HCT116 (cell line): ENCODE results near the gene OTULINL. TPM values are rescaled to one million over a fixed set of nuclear protein-coding genes. Genes with fewer than 3 reads are reported as not detected.

ENCODE experiments used
- ATAC-seq: fragments of 200-7000 bp; cut with Tn5 transposase; 2 replicates; pipeline ENCODE4 v1.9.1; 2020; ENCODE audit warnings: mild to moderate bottlenecking, moderate library complexity
- BruUV-seq: library from RNA; stranded (reverse); fragments of 400-500 nt; replicated peaks from 2 replicates; lab custom pipeline; 2021; lab: Mats Ljungman, UMichigan
- CTCF ChIA-PET: fragments of 300-600 bp; sonication (Branson Sonifier 250); formaldehyde crosslinking; loops from one replicate; lab custom pipeline; 2021; ENCODE audit warnings: antibody characterized with exemption; lab: Charles Lee
- POLR2A ChIA-PET: fragments of 300-600, 350-600 bp; sonication (Branson Sonifier 250); formaldehyde crosslinking; loops from one replicate; lab custom pipeline; 2021; ENCODE audit warnings: antibody characterized with exemption; lab: Charles Lee
- RAD21 ChIA-PET, 2 experiments: fragments of 300-600 bp; sonication (Branson Sonifier 250); formaldehyde crosslinking; loops; one replicate each; lab custom pipeline; 2023; ENCODE audit warnings: low total read pairs in 2 of 2; ENCODE audit not compliant: uncharacterized antibody in 2 of 2, unreplicated experiment in 2 of 2, low non-redundant PET in 1 of 2; lab: Charles Lee
- DNase-seq: peaks from one replicate; pipeline ENCODE4 v3.0.0-alpha.2; 2010; ENCODE audit warnings: low read depth, low spot score
- H2AFZ ChIP-seq: fragments of 200-600 bp; shearing (Covaris generic), sonication (generic); 2 replicates; pipeline ENCODE4 v1.6.1; 2017; ENCODE audit warnings: low read depth, mixed run types, mixed read lengths, antibody characterized with exemption, low read length; ENCODE audit not compliant: poor library complexity, severe bottlenecking
- H3K27ac ChIP-seq: 2 replicates; pipeline ENCODE4 v1.5.1; 2012; ENCODE audit warnings: low read depth, low read length
- H3K27me3 ChIP-seq: fragments of 200-600 bp; sonication (generic); 2 replicates; pipeline ENCODE4 v1.6.1; 2016; ENCODE audit warnings: mixed run types, low read length, mixed read lengths; ENCODE audit not compliant: insufficient read depth
- H3K36me3 ChIP-seq, 2 experiments: fragments of 200-500 bp in 1 of 2; fragments of 200-600 bp in 1 of 2; sonication (Bioruptor generic) in 1 of 2; sonication (generic) in 1 of 2; 2 replicates each; pipeline versions ENCODE4 v1.5.1 to v1.6.1; 2014 to 2016; ENCODE audit warnings: low read length in 2 of 2, inconsistent platforms in 1 of 2, mixed read lengths in 1 of 2, mixed run types in 1 of 2; ENCODE audit not compliant: insufficient read depth in 2 of 2, control insufficient read depth in 1 of 2
- H3K4me1 ChIP-seq, 2 experiments: fragments of 200-600 bp in 1 of 2; sonication (generic) in 1 of 2; 2 replicates each; pipeline versions ENCODE4 v1.5.1 to v1.6.1; 2012 to 2017; ENCODE audit warnings: low read length in 2 of 2, inconsistent platforms in 1 of 2, mild to moderate bottlenecking in 1 of 2, mixed read lengths in 1 of 2, mixed run types in 1 of 2, moderate library complexity in 1 of 2; ENCODE audit not compliant: insufficient read depth in 2 of 2, control insufficient read depth in 1 of 2
- H3K4me2 ChIP-seq: fragments of 200-600 bp; sonication (generic); 2 replicates; pipeline ENCODE4 v1.6.1; 2017; ENCODE audit warnings: mixed run types, low read length, mixed read lengths
- H3K4me3 ChIP-seq, 2 experiments: fragments of 200-600 bp in 1 of 2; sonication (generic) in 1 of 2; replicated peaks in 1 of 2; 2 replicates each; pipeline ENCODE4 v1.5.1; 2011 to 2016; ENCODE audit warnings: low read length in 2 of 2, control low read depth in 1 of 2, low read depth in 1 of 2, mild to moderate bottlenecking in 1 of 2, mixed read lengths in 1 of 2, mixed run types in 1 of 2
- H3K79me2 ChIP-seq: fragments of 200-600 bp; sonication (generic); 2 replicates; pipeline ENCODE4 v1.6.1; 2017; ENCODE audit warnings: mild to moderate bottlenecking, mixed run types, low read length, moderate library complexity, mixed read lengths; ENCODE audit not compliant: insufficient read depth
- H3K9ac ChIP-seq: fragments of 200-600 bp; sonication (generic); 2 replicates; pipeline ENCODE4 v1.6.1; 2016; ENCODE audit warnings: low read length, mixed read lengths
- H3K9me2 ChIP-seq: fragments of 200-600 bp; sonication (generic), shearing (Covaris generic); 2 replicates; pipeline ENCODE4 v1.6.1; 2017; ENCODE audit warnings: mixed run types, mild to moderate bottlenecking, moderate library complexity; ENCODE audit not compliant: insufficient read depth
- H3K9me3 ChIP-seq, 2 experiments: fragments of 200-500 bp in 1 of 2; fragments of 200-600 bp in 1 of 2; sonication (Bioruptor generic) in 1 of 2; sonication (generic) in 1 of 2; 2 replicates each; pipeline ENCODE4 v1.6.1; 2014 to 2017; ENCODE audit warnings: low read length in 2 of 2, mixed read lengths in 2 of 2, inconsistent platforms in 1 of 2, low read depth in 1 of 2, mild to moderate bottlenecking in 1 of 2, mixed run types in 1 of 2, moderate library complexity in 1 of 2; ENCODE audit not compliant: control insufficient read depth in 1 of 2, insufficient read depth in 1 of 2
- H4K20me1 ChIP-seq: fragments of 200-600 bp; sonication (generic), shearing (Covaris generic); 2 replicates; pipeline ENCODE4 v1.6.1; 2017; ENCODE audit warnings: mixed run types, mild to moderate bottlenecking, moderate library complexity; ENCODE audit not compliant: insufficient read depth
- CBX3 ChIP-seq: IDR thresholded peaks from 2 replicates; pipeline ENCODE4 v1.6.1; 2012; ENCODE audit warnings: low read depth
- ELF1 ChIP-seq: IDR thresholded peaks from 2 replicates; pipeline ENCODE4 v1.6.1; 2012; ENCODE audit warnings: low read depth, borderline replicate concordance
- EZH2 ChIP-seq: fragments of 200-600 bp; sonication (generic); IDR thresholded peaks from 2 replicates; pipeline ENCODE4 v1.6.1; 2017; ENCODE audit warnings: antibody characterized with exemption, mixed run types
- EZH2phosphoT487 ChIP-seq: fragments of 200-600 bp; IDR thresholded peaks from 2 replicates; pipeline ENCODE4 v1.6.1; 2018; ENCODE audit warnings: antibody characterized with exemption, borderline replicate concordance
- POLR2AphosphoS5 ChIP-seq: IDR thresholded peaks from 2 replicates; pipeline ENCODE4 v1.6.1; 2011; ENCODE audit warnings: mild to moderate bottlenecking, low read depth, low read length, moderate library complexity
- SP1 ChIP-seq: IDR thresholded peaks from 2 replicates; pipeline ENCODE4 v1.6.1; 2012; ENCODE audit warnings: low read depth
- TCF7L2 ChIP-seq: IDR thresholded peaks from 2 replicates; pipeline ENCODE4 v1.7.0; 2011; ENCODE audit warnings: borderline replicate concordance, inconsistent platforms; ENCODE audit not compliant: insufficient read depth, insufficient read length; ENCODE audit errors: extremely low read depth
- YY1 ChIP-seq: IDR thresholded peaks from 2 replicates; pipeline ENCODE4 v1.6.1; 2011; ENCODE audit warnings: low read length, low read depth, moderate library complexity, mild to moderate bottlenecking; ENCODE audit not compliant: insufficient replicate concordance; ENCODE audit errors: extremely low read depth
- intact Hi-C: fragments of 100-400 bp; cut with micrococcal nuclease; formaldehyde crosslinking; loops from 2 replicates; pipeline ENCODE4 v1.10.0; 2022
- total RNA-seq: library from RNA; stranded (reverse); gene quantifications from one replicate; pipeline ENCODE4 v1.2.1, GENCODE V29; 2021; ENCODE audit not compliant: unreplicated experiment
- TF ChIP-seq, protein P1 (sequence below): IDR thresholded peaks from 2 replicates; pipeline ENCODE4 v1.6.1; 2012
- TF ChIP-seq, protein P2 (sequence below), 3 experiments: fragments of 200-600 bp in 1 of 3; sonication (generic) in 1 of 3; IDR thresholded peaks in 2 of 3; conservative IDR thresholded peaks in 1 of 3; 2 replicates each; pipeline ENCODE4 v1.5.1; 2012 to 2017; ENCODE audit warnings: low read depth in 2 of 3, low read length in 2 of 3, antibody characterized with exemption in 1 of 3, borderline replicate concordance in 1 of 3, control low read depth in 1 of 3, mild to moderate bottlenecking in 1 of 3, mixed read lengths in 1 of 3, mixed run types in 1 of 3, moderate library complexity in 1 of 3; ENCODE audit not compliant: insufficient read depth in 1 of 3

OTULINL gene
- total RNA-seq, 1 experiment from 2014 or later: 8.8 TPM

DNA sequence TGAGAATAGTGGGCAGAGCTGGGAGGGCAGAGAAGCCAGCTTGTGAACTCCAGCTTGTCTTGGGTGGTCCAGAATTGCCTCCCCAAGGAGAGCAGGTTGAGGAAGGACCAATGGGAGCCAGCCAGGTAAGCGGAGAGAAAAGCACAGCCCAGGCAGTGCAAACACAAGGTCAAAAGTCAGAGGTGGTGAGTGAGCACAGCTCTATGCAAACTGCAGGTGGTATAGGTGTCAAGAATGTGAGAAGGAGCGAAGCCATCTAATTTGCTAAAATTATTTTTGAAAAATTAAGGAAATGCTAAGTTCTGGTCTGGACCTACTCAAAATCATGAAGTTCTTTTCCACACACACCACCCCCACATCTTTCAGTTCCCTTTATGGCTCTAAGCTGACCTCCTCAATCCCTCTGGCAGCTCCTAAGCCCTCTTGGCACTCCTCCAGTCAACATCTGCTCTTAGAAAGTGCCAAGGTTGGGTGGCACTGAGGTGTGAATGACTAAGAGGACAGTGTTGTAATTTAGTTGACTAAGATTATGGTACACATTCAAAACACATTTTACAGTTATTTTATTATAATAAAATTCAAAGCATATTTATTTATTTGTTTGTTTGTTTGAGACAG lies 6.6 kb upstream of the OTULINL start:
- H3K4me3 ChIP-seq: no peak overlapping the region
- DNase-seq: no peak
- H4K20me1 ChIP-seq: no peaks in the 10 kb centered on the region
- H3K27ac ChIP-seq: no peak overlapping the region
- H3K4me2 ChIP-seq: no peak overlapping the region
- intact Hi-C loops: no loop called here
- H3K4me1 ChIP-seq: no peaks in the 10 kb centered on the region
- ATAC-seq: no peak
- TF ChIP-seq POLR2AphosphoS5 (no peak), YY1 (no peak), ELF1 (no peak), EZH2phosphoT487 (no peak), CBX3 (no peak), SP1 (no peak)
- TF ChIP-seq, protein P1, sequence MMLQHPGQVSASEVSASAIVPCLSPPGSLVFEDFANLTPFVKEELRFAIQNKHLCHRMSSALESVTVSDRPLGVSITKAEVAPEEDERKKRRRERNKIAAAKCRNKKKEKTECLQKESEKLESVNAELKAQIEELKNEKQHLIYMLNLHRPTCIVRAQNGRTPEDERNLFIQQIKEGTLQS: no peak
- H3K9me3 ChIP-seq: no peaks in the 10 kb centered on the region
- H2AFZ ChIP-seq: no peak overlapping the region
- ChIA-PET POLR2A (no interaction called here), RAD21 (no interaction called here), CTCF (no interaction called here)
- H3K36me3 ChIP-seq: no peaks in the 10 kb centered on the region
- H3K27me3 ChIP-seq: no peaks in the 10 kb centered on the region
- H3K9me2 ChIP-seq: no peaks in the 10 kb centered on the region
- H3K79me2 ChIP-seq: no peaks in the 10 kb centered on the region
- H3K9ac ChIP-seq: no peak overlapping the region
- BruUV-seq: no TSS peak

DNA sequence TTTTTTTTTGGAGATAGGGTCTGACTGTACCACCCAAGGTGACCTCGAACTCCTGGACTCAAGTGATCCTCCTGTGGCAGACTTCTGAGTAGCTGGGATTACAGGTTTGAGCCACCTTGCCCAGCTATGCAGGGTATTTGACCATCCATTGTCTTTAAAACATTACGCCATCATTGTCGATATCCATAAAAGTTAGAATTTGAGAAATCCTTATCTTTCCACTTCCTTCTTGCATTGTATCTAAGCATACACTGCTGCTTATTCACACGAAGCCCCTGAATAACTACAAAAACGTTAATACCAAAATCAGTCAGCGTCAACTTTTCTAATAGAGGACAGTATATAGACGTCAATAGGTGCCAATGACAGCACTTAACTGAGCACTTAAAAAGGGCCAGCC lies 5.4 kb upstream of the OTULINL start:
- intact Hi-C loops: no loop called here
- no peaks in the 10 kb centered on the region for H3K9me2 ChIP-seq
- POLR2A ChIA-PET: no interaction called here
- RAD21 ChIA-PET: no interaction called here
- CTCF ChIA-PET: no interaction called here
- no peaks in the 10 kb centered on the region for H4K20me1 ChIP-seq
- H2AFZ ChIP-seq: no peak overlapping the region
- TF ChIP-seq TCF7L2 (no peak), EZH2 (no peak)
- TF ChIP-seq, protein P2, sequence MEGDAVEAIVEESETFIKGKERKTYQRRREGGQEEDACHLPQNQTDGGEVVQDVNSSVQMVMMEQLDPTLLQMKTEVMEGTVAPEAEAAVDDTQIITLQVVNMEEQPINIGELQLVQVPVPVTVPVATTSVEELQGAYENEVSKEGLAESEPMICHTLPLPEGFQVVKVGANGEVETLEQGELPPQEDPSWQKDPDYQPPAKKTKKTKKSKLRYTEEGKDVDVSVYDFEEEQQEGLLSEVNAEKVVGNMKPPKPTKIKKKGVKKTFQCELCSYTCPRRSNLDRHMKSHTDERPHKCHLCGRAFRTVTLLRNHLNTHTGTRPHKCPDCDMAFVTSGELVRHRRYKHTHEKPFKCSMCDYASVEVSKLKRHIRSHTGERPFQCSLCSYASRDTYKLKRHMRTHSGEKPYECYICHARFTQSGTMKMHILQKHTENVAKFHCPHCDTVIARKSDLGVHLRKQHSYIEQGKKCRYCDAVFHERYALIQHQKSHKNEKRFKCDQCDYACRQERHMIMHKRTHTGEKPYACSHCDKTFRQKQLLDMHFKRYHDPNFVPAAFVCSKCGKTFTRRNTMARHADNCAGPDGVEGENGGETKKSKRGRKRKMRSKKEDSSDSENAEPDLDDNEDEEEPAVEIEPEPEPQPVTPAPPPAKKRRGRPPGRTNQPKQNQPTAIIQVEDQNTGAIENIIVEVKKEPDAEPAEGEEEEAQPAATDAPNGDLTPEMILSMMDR (IDR thresholded peaks at IDR 0.05 in 2 of 3, conservative IDR thresholded peaks at IDR 0.05 in 1 of 3; ENCODE audit: borderline replicate concordance in 1 of 3, insufficient read depth in 1 of 3, low read depth in 2 of 3, low read length in 2 of 3): no peak
- ATAC-seq (no peak), DNase-seq (no peak)
- no peaks in the 10 kb centered on the region for H3K36me3 ChIP-seq
- no peak overlapping the region for H3K27ac ChIP-seq
- H3K9me3 ChIP-seq: no peaks in the 10 kb centered on the region
- BruUV-seq: no TSS peak
- no peaks in the 10 kb centered on the region for H3K79me2 ChIP-seq
- H3K27me3 ChIP-seq: no peaks in the 10 kb centered on the region
- H3K4me2 ChIP-seq: no peak overlapping the region
- H3K9ac ChIP-seq: no peak overlapping the region
- no peak overlapping the region for H3K4me3 ChIP-seq
- peaks cover 3% of the 10 kb centered on the region in 2 experiments; a peak in 2 of 4 replicates for H3K4me1 ChIP-seq
